ENCODE measurements around the gene TEX22.

Gene TEX22

GRCh38 chr14:105449276-105450122, 51.2 kb downstream of the TEX22 start:
- no peak for DNase-seq (ENCODE audit: low read depth, low spot score)
- in situ Hi-C loops (cut with HindIII; ENCODE audit: low sequenced_read_pairs), result no loop called here
- H3K4me3 ChIP-seq (ENCODE audit: low read depth, low read length), result no peak overlapping the region
- TF ChIP-seq, protein P1, sequence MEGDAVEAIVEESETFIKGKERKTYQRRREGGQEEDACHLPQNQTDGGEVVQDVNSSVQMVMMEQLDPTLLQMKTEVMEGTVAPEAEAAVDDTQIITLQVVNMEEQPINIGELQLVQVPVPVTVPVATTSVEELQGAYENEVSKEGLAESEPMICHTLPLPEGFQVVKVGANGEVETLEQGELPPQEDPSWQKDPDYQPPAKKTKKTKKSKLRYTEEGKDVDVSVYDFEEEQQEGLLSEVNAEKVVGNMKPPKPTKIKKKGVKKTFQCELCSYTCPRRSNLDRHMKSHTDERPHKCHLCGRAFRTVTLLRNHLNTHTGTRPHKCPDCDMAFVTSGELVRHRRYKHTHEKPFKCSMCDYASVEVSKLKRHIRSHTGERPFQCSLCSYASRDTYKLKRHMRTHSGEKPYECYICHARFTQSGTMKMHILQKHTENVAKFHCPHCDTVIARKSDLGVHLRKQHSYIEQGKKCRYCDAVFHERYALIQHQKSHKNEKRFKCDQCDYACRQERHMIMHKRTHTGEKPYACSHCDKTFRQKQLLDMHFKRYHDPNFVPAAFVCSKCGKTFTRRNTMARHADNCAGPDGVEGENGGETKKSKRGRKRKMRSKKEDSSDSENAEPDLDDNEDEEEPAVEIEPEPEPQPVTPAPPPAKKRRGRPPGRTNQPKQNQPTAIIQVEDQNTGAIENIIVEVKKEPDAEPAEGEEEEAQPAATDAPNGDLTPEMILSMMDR (IDR thresholded peaks at IDR 0.05; ENCODE audit: low read depth, low read length), result no peak

GRCh38 chr14:105450123-105450505, 51.8 kb downstream of the TEX22 start:
- TF ChIP-seq, protein P1 (IDR thresholded peaks at IDR 0.05; ENCODE audit: low read depth, low read length), result no peak
- in situ Hi-C loops (cut with HindIII; ENCODE audit: low sequenced_read_pairs), result no loop called here
- DNase-seq (ENCODE audit: low read depth, low spot score), result no peak
- H3K4me3 ChIP-seq (ENCODE audit: low read depth, low read length), result no peak overlapping the region

- in situ Hi-C loops (cut with HindIII; ENCODE audit: low sequenced_read_pairs), result no loop called here
- H3K4me3 ChIP-seq (ENCODE audit: low read depth, low read length), result no peak overlapping the region
- no peak for DNase-seq (ENCODE audit: low read depth, low spot score)
- TF ChIP-seq, protein P1 (IDR thresholded peaks at IDR 0.05; ENCODE audit: low read depth, low read length), result no peak
Observed at GRCh38 chr14:105450864-105451720, 52.8 kb downstream of the TEX22 start.

DNA sequence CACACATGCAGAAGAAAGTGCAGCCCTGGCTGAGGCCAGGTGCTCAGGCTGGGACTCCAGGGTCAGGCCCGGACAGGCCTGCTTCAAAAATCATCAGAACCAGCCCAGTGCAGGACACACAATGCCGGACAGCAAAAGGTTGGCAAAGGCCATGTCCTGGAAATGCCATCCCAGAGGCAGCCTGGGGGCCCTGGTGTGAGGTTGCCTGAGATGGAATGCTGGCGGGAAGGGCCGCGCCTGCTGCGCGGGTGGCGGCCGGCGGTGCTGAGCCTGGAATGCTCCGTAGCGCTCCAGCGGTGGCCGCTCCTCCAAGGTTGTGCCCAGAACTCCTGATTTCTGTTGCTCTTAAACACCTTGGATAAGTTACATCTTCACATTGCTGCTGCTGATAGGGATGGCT, 54.6 kb downstream of the TEX22 start:
- DNase-seq (ENCODE audit: low read depth, low spot score), result no peak
- in situ Hi-C loops (cut with HindIII; ENCODE audit: low sequenced_read_pairs), result no loop called here
- H3K4me3 ChIP-seq (ENCODE audit: low read depth, low read length), result no peak overlapping the region
- TF ChIP-seq, protein P1 (IDR thresholded peaks at IDR 0.05; ENCODE audit: low read depth, low read length), result no peak

GRCh38 chr14:105453847-105454246, 55.5 kb downstream of the TEX22 start:
- DNase-seq (ENCODE audit: low read depth, low spot score), result no peak
- no peak overlapping the region for H3K4me3 ChIP-seq (ENCODE audit: low read depth, low read length)
- TF ChIP-seq, protein P1 (IDR thresholded peaks at IDR 0.05; ENCODE audit: low read depth, low read length), result no peak
- in situ Hi-C loops (cut with HindIII; ENCODE audit: low sequenced_read_pairs), result no loop called here

GRCh38 chr14:105455086-105455640, 56.8 kb downstream of the TEX22 start:
- H3K4me3 ChIP-seq (ENCODE audit: low read depth, low read length), result no peak overlapping the region
- TF ChIP-seq, protein P1 (IDR thresholded peaks at IDR 0.05; ENCODE audit: low read depth, low read length), result no peak
- in situ Hi-C loops (cut with HindIII; ENCODE audit: low sequenced_read_pairs), result no loop called here
- DNase-seq (ENCODE audit: low read depth, low spot score), result no peak
